ENCODE results near the gene SLC9A7. TPM values are rescaled to one million over a fixed set of nuclear protein-coding genes. Genes with fewer than 3 reads are reported as not detected.

Gene SLC9A7
- total RNA-seq, 2 donors from 2014 or later, result 19.2 to 23.0 TPM

DNA sequence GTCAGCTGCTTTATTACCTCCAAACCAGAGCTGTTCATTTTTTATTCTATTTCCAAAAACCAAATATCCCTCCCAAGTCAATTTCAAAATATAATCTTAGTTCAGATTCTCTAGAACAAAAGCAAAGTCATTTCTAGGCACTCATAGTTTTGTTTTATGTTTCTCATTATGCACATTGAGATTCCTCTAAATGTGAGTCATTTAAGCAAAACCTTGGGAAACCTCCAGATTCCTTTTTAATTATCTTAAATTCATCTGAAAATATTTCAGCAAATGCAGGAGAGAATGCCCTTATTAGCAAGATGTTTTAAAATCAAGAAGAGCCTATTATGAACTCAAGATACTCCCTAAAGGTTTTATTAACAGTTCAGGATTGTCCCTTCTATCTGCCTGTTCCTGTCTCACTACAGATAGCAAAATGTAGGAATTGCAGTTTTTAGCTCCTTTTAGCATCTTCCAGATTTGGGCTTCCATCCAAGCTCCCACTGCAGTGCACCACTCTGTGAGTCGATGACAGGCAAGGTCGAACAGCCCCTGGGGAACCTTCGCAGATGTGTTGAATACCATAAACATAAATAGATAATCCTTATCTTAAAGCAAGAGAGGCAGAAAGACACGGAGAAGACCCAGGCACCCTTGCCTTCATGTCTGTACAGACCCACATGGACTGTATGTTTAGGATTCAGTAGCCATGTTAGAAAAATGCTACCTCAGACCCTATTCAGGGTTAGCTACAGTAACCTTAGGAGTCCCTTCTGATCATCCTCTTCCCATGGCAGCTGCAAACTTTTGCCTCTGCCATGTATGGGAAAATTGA, 11.3 kb upstream of the SLC9A7 start:
- Mint-ChIP-seq H3K36me3 (ENCODE audit: insufficient read depth in 2 of 2) (no peaks in the 10 kb centered on the region), H3K27ac (no peak overlapping the region), H3K9me3 (peaks cover 0 to 4% of the 10 kb centered on the region in 2 donors), H3K27me3 (ENCODE audit: low read depth) (peaks cover 28% of the 10 kb centered on the region), H3K4me3 (no peak overlapping the region), H3K4me1 (ENCODE audit: low read depth) (no peaks in the 10 kb centered on the region)
- ATAC-seq (replicated peaks in 1 of 2) (no peak), DNase-seq (no peak)

- Mint-ChIP-seq H3K27ac (no peak overlapping the region), H3K4me1 (ENCODE audit: low read depth) (peaks cover 13% of the 10 kb centered on the region)
- no peak for DNase-seq
Observed at GRCh38 chrX:46762963-46763362, 4.0 kb upstream of the SLC9A7 start.

DNA sequence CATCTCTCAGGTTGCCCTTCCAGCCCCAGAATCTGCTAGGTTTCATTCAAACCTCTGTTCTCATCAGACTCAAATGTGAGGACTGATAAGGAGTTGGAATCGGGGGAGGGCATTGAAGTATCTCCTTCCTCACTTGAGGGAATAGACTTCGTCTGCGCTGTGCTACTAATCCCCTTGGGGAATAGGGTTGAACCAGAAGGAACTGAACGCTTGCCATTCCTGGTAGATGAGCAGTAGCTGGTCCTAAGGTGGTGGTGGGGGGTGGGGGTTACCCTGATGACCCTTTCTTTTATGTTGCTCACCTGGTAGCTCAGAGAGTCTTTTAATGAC, 692 bp upstream of the SLC9A7 start:
- H3K4me3 Mint-ChIP-seq, result peak overlapping the region; percentile 76 to 81
- peaks cover 33% of the 10 kb centered on the region for H3K4me1 Mint-ChIP-seq (ENCODE audit: low read depth)
- ATAC-seq (replicated peaks in 1 of 2) (no peak), DNase-seq (no peak)
- peaks cover 47% of the 10 kb centered on the region for H3K27me3 Mint-ChIP-seq (ENCODE audit: low read depth)
- peaks cover 0 to 6% of the 10 kb centered on the region in 2 donors for H3K9me3 Mint-ChIP-seq
- H3K36me3 Mint-ChIP-seq (ENCODE audit: insufficient read depth in 2 of 2), result peaks cover 0 to 8% of the 10 kb centered on the region in 2 donors
- H3K27ac Mint-ChIP-seq, result peak overlapping the region; percentile 51

More at GRCh38 chrX:46762963-46763362, 4.0 kb upstream of the SLC9A7 start:
- no peak overlapping the region for H3K4me3 Mint-ChIP-seq
- peaks cover 55% of the 10 kb centered on the region for H3K27me3 Mint-ChIP-seq (ENCODE audit: low read depth)
- ATAC-seq (replicated peaks in 1 of 2), result no peak
- peaks cover 0 to 6% of the 10 kb centered on the region in 2 donors for H3K9me3 Mint-ChIP-seq
- H3K36me3 Mint-ChIP-seq (ENCODE audit: insufficient read depth in 2 of 2), result peaks cover 0 to 8% of the 10 kb centered on the region in 2 donors

DNA sequence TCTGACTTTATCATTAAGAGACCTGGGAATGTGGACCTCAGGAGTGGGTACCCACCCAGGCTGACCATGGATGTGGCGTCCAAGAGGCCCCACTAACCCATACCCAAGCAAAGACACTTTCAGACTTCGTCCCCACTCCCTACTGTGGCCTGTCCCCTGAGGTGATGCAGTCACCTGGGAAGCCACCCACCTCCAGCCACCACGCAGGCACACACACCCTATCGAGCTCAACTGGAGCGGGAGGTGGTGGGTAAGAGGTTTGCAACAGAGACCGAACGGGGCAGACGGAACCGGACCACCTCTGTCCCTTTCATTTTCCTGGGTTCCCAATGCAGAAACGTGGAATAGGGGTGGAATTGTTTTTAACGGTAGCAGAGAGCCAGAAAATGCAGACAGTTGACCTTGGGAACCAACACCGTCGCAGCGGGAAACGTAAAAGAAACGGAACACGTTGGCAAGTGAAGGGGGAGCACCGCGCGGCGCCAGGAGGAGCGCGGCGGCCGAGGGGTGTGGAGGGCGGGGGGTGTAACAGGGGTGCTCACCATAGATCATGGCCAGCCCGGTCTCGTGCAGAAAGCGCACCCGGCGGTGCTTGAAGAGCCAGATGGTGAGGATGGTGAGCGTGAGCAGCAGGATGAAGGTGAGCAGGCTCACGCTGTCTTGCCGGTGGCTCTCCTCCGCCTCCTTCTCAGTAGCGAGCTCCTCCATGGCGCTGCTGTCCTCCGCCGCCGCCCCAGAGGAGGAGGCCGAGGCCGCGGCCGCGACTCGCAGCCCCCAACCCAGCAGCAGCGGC, 559 bp downstream of the SLC9A7 start:
- peaks cover 35% of the 10 kb centered on the region for H3K27me3 Mint-ChIP-seq (ENCODE audit: low read depth)
- peak overlapping the region; percentile 95 to 97 for H3K4me3 Mint-ChIP-seq
- peak; percentile 5 to 29 for DNase-seq
- peaks cover 0 to 5% of the 10 kb centered on the region in 2 donors for H3K36me3 Mint-ChIP-seq (ENCODE audit: insufficient read depth in 2 of 2)
- peaks cover 37% of the 10 kb centered on the region for H3K4me1 Mint-ChIP-seq (ENCODE audit: low read depth)
- peaks cover 0 to 4% of the 10 kb centered on the region in 2 donors for H3K9me3 Mint-ChIP-seq
- peak; percentile 29 to 44 for ATAC-seq (replicated peaks in 1 of 2)
- H3K27ac Mint-ChIP-seq, result peak overlapping the region; percentile 89

DNA sequence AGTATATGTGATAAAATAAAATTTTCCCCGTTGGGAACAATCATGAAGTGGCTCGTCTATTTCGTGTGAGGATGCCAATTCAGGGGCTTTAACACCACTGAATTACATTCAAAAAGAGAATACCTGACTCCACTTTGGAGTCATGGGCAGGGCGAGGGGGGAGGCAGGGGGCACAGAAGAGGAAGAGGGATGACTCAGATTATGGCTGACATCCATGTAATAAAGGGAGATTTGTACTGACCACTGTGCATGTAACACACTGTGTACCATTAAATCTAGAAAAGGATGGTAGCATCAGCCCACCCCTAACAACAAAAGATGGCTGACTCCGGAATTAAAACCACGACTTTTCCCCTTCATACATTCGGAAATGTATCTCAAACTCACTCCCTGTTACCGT, 1.3 kb downstream of the SLC9A7 start:
- Mint-ChIP-seq H3K27me3 (ENCODE audit: low read depth) (peaks cover 28% of the 10 kb centered on the region), H3K4me3 (peak overlapping the region; percentile 95 to 97), H3K9me3 (peaks cover 0 to 2% of the 10 kb centered on the region in 2 donors), H3K27ac (peak overlapping the region; percentile 89), H3K4me1 (ENCODE audit: low read depth) (peaks cover 37% of the 10 kb centered on the region), H3K36me3 (ENCODE audit: insufficient read depth in 2 of 2) (peaks cover 0 to 5% of the 10 kb centered on the region in 2 donors)
- no peak for ATAC-seq (replicated peaks in 1 of 2)
- peak in 1 of 2 donors; percentile 6 for DNase-seq

- Mint-ChIP-seq H3K4me1 (ENCODE audit: low read depth) (peaks cover 37% of the 10 kb centered on the region), H3K9me3 (no peaks in the 10 kb centered on the region), H3K27me3 (ENCODE audit: low read depth) (peaks cover 24% of the 10 kb centered on the region), H3K27ac (no peak overlapping the region), H3K36me3 (ENCODE audit: insufficient read depth in 2 of 2) (peaks cover 0 to 5% of the 10 kb centered on the region in 2 donors), H3K4me3 (peak overlapping the region; percentile 95 to 97)
- ATAC-seq (replicated peaks in 1 of 2) (no peak), DNase-seq (no peak)
Observed at GRCh38 chrX:46757052-46757451, 1.9 kb downstream of the SLC9A7 start.

DNA sequence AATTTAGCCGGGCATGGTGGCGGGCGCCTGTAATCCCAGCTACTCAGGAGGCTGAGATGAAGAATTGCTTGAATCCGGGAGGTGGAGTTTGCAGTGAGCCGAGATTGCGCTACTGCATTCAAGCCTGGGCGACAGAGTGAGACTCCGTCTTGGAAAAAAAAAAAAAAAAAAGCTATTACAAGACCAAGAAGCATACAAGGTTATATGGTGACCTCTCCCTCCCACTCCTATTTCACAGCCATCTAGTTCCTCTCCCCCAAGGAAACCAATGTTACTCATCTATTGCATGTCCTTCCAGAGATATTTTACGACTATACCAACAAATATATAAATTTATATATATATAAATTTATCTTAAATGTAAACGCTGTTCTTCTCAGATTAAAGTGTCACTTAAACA, 3.2 kb downstream of the SLC9A7 start:
- H3K36me3 Mint-ChIP-seq (ENCODE audit: insufficient read depth in 2 of 2), result peaks cover 0 to 5% of the 10 kb centered on the region in 2 donors
- peaks cover 37% of the 10 kb centered on the region for H3K4me1 Mint-ChIP-seq (ENCODE audit: low read depth)
- ATAC-seq (replicated peaks in 1 of 2) (no peak), DNase-seq (no peak)
- H3K9me3 Mint-ChIP-seq, result no peaks in the 10 kb centered on the region
- peaks cover 12% of the 10 kb centered on the region for H3K27me3 Mint-ChIP-seq (ENCODE audit: low read depth)
- H3K4me3 Mint-ChIP-seq, result no peak overlapping the region
- no peak overlapping the region for H3K27ac Mint-ChIP-seq

DNA sequence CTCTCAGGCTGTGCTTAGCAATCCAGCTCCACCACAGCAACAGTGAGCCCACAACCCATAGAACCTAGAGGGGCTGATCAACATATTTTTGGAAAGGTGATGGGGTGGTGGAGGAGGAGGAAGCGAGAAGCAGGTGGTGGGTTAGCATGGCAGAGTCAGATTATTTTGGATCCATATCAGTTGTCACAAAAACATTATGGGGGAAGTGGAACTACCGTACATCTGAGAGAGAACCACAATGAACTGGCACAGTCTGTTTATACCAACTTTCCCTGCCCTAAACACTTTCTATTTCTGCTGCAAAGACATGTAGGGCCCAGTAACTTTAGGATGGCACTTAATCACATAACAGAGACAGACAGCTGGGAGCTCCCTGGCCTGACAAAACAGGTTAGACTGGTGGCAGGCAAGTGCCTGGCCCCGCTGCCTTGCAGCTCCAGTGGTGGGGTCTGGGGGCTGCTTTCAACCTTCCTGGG, 4.3 kb downstream of the SLC9A7 start:
- peak in 1 of 2 donors; percentile 22 for ATAC-seq (replicated peaks in 1 of 2)
- Mint-ChIP-seq H3K27me3 (ENCODE audit: low read depth) (peaks cover 2% of the 10 kb centered on the region), H3K27ac (peak overlapping the region; percentile 31), H3K36me3 (ENCODE audit: insufficient read depth in 2 of 2) (peaks cover 0 to 5% of the 10 kb centered on the region in 2 donors), H3K4me3 (peak overlapping the region; percentile 48 to 51), H3K9me3 (no peaks in the 10 kb centered on the region), H3K4me1 (ENCODE audit: low read depth) (peaks cover 32% of the 10 kb centered on the region)
- peak in 1 of 2 donors; percentile 4 for DNase-seq

- H3K27ac Mint-ChIP-seq, result no peak overlapping the region
- no peak for ATAC-seq (replicated peaks in 1 of 2)
- H3K4me3 Mint-ChIP-seq, result no peak overlapping the region
- no peaks in the 10 kb centered on the region for H3K9me3 Mint-ChIP-seq
- DNase-seq, result no peak
- H3K27me3 Mint-ChIP-seq (ENCODE audit: low read depth), result no peaks in the 10 kb centered on the region
- peaks cover 29% of the 10 kb centered on the region for H3K4me1 Mint-ChIP-seq (ENCODE audit: low read depth)
- H3K36me3 Mint-ChIP-seq (ENCODE audit: insufficient read depth in 2 of 2), result peaks cover 0 to 4% of the 10 kb centered on the region in 2 donors
Observed at GRCh38 chrX:46754036-46754435, 4.9 kb downstream of the SLC9A7 start.

- H3K4me3 Mint-ChIP-seq, result no peak overlapping the region
- no peaks in the 10 kb centered on the region for H3K27me3 Mint-ChIP-seq (ENCODE audit: low read depth)
- no peaks in the 10 kb centered on the region for H3K36me3 Mint-ChIP-seq (ENCODE audit: insufficient read depth in 2 of 2)
- DNase-seq (no peak), ATAC-seq (replicated peaks in 1 of 2) (no peak)
- peaks cover 0 to 2% of the 10 kb centered on the region in 2 donors for H3K9me3 Mint-ChIP-seq
- H3K27ac Mint-ChIP-seq, result no peak overlapping the region
- peaks cover 10% of the 10 kb centered on the region for H3K4me1 Mint-ChIP-seq (ENCODE audit: low read depth)
Observed at GRCh38 chrX:46750889-46751288, 8.0 kb downstream of the SLC9A7 start.

DNA sequence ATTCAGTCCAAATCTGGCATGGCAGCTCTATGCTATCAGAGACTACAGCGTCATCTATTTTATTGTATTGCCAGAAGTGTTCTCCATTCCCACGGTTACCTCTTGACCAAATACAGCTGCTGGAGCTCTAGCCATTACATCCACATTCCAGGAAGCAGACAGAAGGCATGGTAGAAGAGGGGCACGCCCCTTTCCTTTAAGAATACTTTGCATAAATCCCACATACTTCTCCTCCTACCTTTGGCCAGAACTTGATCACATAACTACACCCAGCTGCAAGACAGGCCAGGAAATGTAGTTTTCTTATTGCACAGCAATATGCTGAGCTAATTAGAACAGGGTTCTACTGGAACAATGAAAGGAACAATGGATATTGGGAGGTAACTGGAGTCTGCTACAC, 14.9 kb downstream of the SLC9A7 start:
- DNase-seq (no peak), ATAC-seq (replicated peaks in 1 of 2) (no peak)
- H3K9me3 Mint-ChIP-seq, result peaks cover 3 to 8% of the 10 kb centered on the region in 2 donors
- H3K4me3 Mint-ChIP-seq, result no peak overlapping the region
- peaks cover 7 to 12% of the 10 kb centered on the region in 2 donors for H3K36me3 Mint-ChIP-seq (ENCODE audit: insufficient read depth in 2 of 2)
- H3K4me1 Mint-ChIP-seq (ENCODE audit: low read depth), result no peaks in the 10 kb centered on the region
- peaks cover 16% of the 10 kb centered on the region for H3K27me3 Mint-ChIP-seq (ENCODE audit: low read depth)
- H3K27ac Mint-ChIP-seq, result no peak overlapping the region

DNA sequence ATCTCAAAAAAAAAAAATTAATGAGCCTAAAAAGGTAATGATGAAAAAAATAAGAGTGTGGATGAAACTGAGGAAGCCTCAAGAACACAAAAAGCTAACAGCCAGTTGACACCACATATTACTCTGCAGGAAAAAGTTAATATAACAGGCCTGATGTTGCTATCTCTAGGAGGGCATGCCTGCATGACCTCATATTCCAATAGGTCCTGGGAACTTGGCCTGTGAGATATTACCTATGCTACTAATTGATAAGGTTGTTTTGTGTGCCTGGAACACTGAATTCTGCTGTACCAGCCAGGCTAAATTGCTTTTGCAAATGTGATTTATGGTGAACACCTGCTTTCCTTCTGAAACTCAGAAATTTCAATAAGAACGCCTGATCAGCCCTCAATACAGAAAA, 15.9 kb downstream of the SLC9A7 start:
- no peak for DNase-seq
- peaks cover 7 to 12% of the 10 kb centered on the region in 2 donors for H3K36me3 Mint-ChIP-seq (ENCODE audit: insufficient read depth in 2 of 2)
- ATAC-seq (replicated peaks in 1 of 2), result no peak
- H3K4me1 Mint-ChIP-seq (ENCODE audit: low read depth), result no peaks in the 10 kb centered on the region
- peaks cover 18% of the 10 kb centered on the region for H3K27me3 Mint-ChIP-seq (ENCODE audit: low read depth)
- H3K4me3 Mint-ChIP-seq, result no peak overlapping the region
- H3K27ac Mint-ChIP-seq, result no peak overlapping the region
- peaks cover 3 to 8% of the 10 kb centered on the region in 2 donors for H3K9me3 Mint-ChIP-seq

DNA sequence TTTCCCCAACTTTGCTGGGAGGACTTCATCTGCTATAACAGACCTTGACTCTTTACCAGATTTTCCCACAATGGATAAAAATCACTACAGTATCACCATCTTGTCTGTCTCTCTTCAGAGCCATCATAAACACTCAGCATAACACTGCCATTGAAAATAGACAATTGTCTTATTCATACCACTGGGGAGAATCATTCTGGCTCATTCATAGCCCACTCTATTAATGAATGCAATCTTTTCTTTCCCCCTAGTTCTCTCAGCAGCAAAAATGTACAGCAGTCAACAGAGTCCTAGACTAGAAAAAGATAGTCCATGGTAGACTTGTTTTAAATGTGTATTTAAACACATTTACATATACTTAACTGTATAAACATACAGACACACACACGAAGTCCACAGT, 19.2 kb downstream of the SLC9A7 start:
- DNase-seq (no peak), ATAC-seq (replicated peaks in 1 of 2) (no peak)
- Mint-ChIP-seq H3K4me1 (ENCODE audit: low read depth) (no peaks in the 10 kb centered on the region), H3K36me3 (ENCODE audit: insufficient read depth in 2 of 2) (peaks cover 16 to 31% of the 10 kb centered on the region in 2 donors), H3K27ac (no peak overlapping the region), H3K27me3 (ENCODE audit: low read depth) (peaks cover 18% of the 10 kb centered on the region), H3K4me3 (no peak overlapping the region), H3K9me3 (peaks cover 8 to 14% of the 10 kb centered on the region in 2 donors)
